GM19467 (cell line): ENCODE results near the gene RRAGA.
"Not testable (repeated sequence)": the region's sequence is repeated elsewhere in the genome, so short reads cannot be mapped to it uniquely, and the experiment has no call there.

Source experiments
- ATAC-seq: cut with Tn5 transposase; IDR thresholded peaks from one replicate; pipeline ENCODE4 v1.9.1; 2021; ENCODE audit warnings: mild to moderate bottlenecking, moderate library complexity; ENCODE audit not compliant: unreplicated experiment

RRAGA gene

GRCh38 chr9:19085295-19085694 is 36.1 kb downstream of the RRAGA start:
- ATAC-seq, result no peak

- ATAC-seq, result no peak
Measured at GRCh38 chr9:19087106-19088000, 38.1 kb downstream of the RRAGA start.

- ATAC-seq, result not testable (repeated sequence)
Measured at GRCh38 chr9:19097431-19097830, 48.2 kb downstream of the RRAGA start.
